IPS-20b (cell line): Measurements from ENCODE around the gene ANKRD23.

Experiments
- H3K27ac ChIP-seq: one replicate; pipeline ENCODE4 v1.5.1; 2013; ENCODE audit warnings: low read length
- H3K27me3 ChIP-seq: 2 replicates; pipeline ENCODE4 v1.6.1; 2013; ENCODE audit warnings: mild to moderate bottlenecking, low read length, inconsistent platforms; ENCODE audit not compliant: insufficient read depth
- H3K36me3 ChIP-seq: 2 replicates; pipeline ENCODE4 v1.6.1; 2013; ENCODE audit warnings: low read depth, mild to moderate bottlenecking, inconsistent platforms, low read length, moderate library complexity; ENCODE audit not compliant: insufficient read depth
- H3K4me1 ChIP-seq: 2 replicates; pipeline ENCODE4 v1.6.1; 2013; ENCODE audit warnings: mild to moderate bottlenecking, control low read depth, inconsistent platforms, low read length, moderate library complexity; ENCODE audit not compliant: insufficient read depth
- H3K4me3 ChIP-seq: 2 replicates; pipeline ENCODE4 v1.5.1; 2013; ENCODE audit warnings: mild to moderate bottlenecking, low read length, inconsistent platforms
- H3K9ac ChIP-seq: 2 replicates; pipeline ENCODE4 v1.6.1; 2013; ENCODE audit warnings: low read depth, mild to moderate bottlenecking, inconsistent platforms, low read length, moderate library complexity
- H3K9me3 ChIP-seq: 2 replicates; pipeline ENCODE4 v1.6.1; 2013; ENCODE audit warnings: mild to moderate bottlenecking, low read depth, low read length, inconsistent platforms; ENCODE audit not compliant: insufficient read depth

The ANKRD23 gene

DNA sequence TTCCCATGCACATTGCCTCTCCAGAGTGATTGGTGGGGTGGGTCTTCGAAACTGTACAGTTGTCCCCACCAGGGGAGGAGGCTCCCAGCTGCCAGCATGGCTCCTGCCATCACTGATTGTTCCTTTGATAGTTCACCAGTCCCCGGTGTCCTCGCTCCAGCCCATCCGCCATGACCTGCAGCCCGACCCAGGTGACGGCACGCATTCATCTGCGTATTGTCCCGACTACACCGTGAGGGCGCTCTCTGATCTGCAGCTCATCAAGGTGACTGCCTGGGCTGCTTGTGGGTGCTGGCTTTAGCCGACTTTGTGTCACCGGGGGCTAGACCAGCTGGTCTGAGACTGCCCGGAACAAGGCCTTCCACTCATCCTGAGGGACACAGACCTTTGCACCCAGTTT, 15.4 kb downstream of the ANKRD23 start:
- Histone ChIP-seq H3K27ac (no peak overlapping the region), H3K27me3 (no peaks in the 10 kb centered on the region), H3K36me3 (peaks cover 86% of the 10 kb centered on the region), H3K4me1 (peaks cover 10% of the 10 kb centered on the region; the same call in 1 of the 2 replicates), H3K9me3 (no peaks in the 10 kb centered on the region), H3K4me3 (no peak overlapping the region), H3K9ac (no peak overlapping the region)

- Histone ChIP-seq H3K9me3 (no peaks in the 10 kb centered on the region), H3K36me3 (peaks cover 85% of the 10 kb centered on the region), H3K27ac (no peak overlapping the region), H3K4me1 (peaks cover under 1% of the 10 kb centered on the region; the same call in 1 of the 2 replicates), H3K27me3 (no peaks in the 10 kb centered on the region), H3K4me3 (no peak overlapping the region), H3K9ac (no peak overlapping the region)
Measured at GRCh38 chr2:96826546-96827278, 17.1 kb downstream of the ANKRD23 start.

DNA sequence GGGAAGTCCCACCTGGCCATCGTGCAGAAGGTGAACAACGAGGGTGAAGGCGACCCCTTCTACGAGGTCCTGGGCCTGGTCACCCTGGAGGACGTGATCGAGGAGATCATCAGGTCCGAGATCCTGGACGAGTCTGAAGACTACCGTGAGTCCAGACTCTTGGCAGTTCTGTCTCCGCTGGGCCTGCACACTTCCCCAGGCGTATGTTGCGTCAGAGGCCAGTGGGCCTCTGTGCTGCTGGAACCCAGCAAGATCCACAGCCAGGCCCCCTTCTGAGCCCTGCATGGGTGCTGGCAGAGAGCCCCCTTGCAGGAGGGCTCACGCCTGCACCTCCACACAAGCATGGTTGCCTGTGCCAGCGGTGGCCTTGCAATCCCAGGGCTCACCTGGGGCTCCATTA, 18.8 kb downstream of the ANKRD23 start:
- H3K36me3 ChIP-seq: peaks cover 69% of the 10 kb centered on the region
- H3K27ac ChIP-seq: no peak overlapping the region
- no peak overlapping the region for H3K4me3 ChIP-seq
- no peak overlapping the region for H3K9ac ChIP-seq
- no peaks in the 10 kb centered on the region for H3K4me1 ChIP-seq
- no peaks in the 10 kb centered on the region for H3K27me3 ChIP-seq
- H3K9me3 ChIP-seq: no peaks in the 10 kb centered on the region

DNA sequence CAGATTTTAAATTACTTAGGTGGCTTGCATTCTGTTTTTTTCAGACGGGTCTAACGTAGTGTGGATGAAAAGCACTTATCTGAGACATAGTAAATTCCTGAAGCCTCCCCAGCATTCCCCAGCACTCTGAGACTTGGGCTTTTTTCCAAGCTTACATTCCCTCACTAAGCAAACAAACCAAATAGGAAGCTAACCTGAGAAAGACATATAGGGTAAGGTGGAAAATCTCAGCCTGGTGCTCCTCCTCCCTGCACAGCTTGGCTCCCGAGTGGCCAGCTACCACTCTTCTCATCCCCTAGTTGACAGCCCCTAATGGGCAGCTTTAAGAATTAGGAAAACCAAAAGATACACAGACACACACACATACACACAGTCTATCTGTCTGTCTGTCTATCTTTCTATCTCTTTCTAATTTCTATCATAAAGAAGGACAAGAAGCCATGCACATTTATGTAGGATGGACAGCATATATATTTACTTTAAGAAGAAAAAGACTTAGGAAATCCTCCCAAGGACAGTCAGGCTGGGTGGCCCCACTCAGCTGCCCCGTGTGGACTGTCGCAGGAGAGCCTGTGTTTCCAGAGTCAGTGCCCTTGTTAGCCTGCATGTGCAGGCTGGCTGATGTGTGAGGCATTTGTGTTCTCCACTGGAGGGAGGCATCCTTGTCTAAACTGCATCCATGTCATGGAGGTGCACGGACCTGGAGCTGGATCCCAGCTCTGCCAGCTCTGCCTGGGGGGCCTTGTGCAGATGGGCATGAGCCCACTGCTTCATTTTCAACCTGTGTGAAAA, 19.5 kb downstream of the ANKRD23 start:
- 0 out of 2 replicates have a peak, but pooled peaks cover 2% of the 10 kb centered on the region for H3K4me1 ChIP-seq
- H3K27me3 ChIP-seq: no peaks in the 10 kb centered on the region
- H3K36me3 ChIP-seq: peaks cover 68% of the 10 kb centered on the region
- no peak overlapping the region for H3K9ac ChIP-seq
- H3K4me3 ChIP-seq: no peak overlapping the region
- H3K27ac ChIP-seq: no peak overlapping the region
- no peaks in the 10 kb centered on the region for H3K9me3 ChIP-seq

GRCh38 chr2:96823198-96823597, 20.6 kb downstream of the ANKRD23 start:
- no peaks in the 10 kb centered on the region for H3K27me3 ChIP-seq
- H3K4me3 ChIP-seq: no peak overlapping the region
- peaks cover 12% of the 10 kb centered on the region; the same call in 1 of the 2 replicates for H3K4me1 ChIP-seq
- no peak overlapping the region for H3K27ac ChIP-seq
- no peak overlapping the region for H3K9ac ChIP-seq
- H3K36me3 ChIP-seq: peaks cover 66% of the 10 kb centered on the region
- no peaks in the 10 kb centered on the region for H3K9me3 ChIP-seq

- H3K9me3 ChIP-seq: no peaks in the 10 kb centered on the region
- H3K27ac ChIP-seq: no peak overlapping the region
- H3K4me3 ChIP-seq: no peak overlapping the region
- H3K4me1 ChIP-seq: peaks cover 13% of the 10 kb centered on the region; the same call in 1 of the 2 replicates
- H3K36me3 ChIP-seq: peaks cover 61% of the 10 kb centered on the region
- H3K27me3 ChIP-seq: peaks cover 2% of the 10 kb centered on the region; the same call in 1 of the 2 replicates
- no peak overlapping the region for H3K9ac ChIP-seq
Measured at GRCh38 chr2:96822786-96823185, 21.0 kb downstream of the ANKRD23 start.

DNA sequence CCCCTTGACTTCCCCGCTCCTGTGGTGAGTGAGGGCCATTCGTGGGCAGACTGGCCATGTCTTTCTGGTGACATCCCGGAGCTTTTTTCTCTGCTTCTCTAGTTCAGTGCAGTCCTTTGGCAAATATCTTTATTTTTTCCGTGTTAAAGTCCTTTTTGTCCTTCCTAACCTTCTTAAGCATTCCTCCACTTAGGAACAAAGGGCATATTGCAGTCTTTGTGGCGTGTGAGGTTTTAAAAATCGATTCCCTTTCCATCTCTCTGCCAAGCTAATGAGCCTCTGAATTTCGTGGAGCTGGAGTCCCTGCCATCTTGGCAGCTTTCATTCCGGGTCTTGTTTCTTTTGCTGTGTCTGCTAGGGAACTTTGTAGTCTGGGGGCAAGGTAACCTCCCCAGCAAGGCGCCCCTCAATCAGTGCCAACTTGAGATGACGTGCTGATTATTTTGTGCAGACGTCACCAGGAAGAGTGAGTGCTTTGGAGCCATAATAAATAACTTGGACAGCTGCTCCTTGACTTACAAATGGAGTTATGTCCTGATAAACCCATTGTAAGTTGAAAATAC, 22.6 kb downstream of the ANKRD23 start:
- Histone ChIP-seq H3K9me3 (no peaks in the 10 kb centered on the region), H3K4me1 (peaks cover 18% of the 10 kb centered on the region; the same call in 1 of the 2 replicates), H3K36me3 (peaks cover 48% of the 10 kb centered on the region), H3K4me3 (no peak overlapping the region), H3K27me3 (peaks cover 10% of the 10 kb centered on the region), H3K27ac (no peak overlapping the region), H3K9ac (no peak overlapping the region)

DNA sequence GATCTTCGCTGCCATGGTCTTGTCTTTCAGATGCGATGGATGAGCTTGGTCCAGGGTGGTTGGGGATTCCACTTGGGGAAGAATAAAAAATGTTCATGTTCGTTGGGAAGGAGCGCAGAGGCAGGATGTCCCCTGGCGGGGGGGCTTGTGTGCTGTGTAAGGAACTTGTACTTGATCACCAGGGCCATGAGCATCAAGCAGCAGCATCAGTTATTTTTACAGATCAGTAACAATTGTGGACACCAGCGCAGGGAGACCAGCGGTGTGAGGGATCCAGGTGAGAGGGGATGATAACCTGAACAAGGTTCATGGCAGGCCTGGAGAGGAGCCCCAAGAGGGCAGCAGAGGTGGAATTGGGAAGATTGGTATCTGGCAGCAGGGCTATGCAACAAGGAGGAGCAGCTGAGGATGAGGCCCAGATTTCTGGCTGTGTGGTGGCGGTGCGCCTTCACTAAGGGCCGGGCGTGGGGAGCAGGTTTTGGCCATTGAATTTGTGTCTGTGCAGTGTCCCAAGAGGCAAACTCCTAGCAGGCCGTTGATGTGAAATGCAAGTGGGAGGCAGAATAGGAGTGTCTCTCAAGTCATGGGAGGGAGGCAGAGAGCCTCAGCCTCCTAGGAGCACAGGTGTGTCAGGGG, 23.8 kb downstream of the ANKRD23 start:
- Histone ChIP-seq H3K4me1 (peaks cover 21% of the 10 kb centered on the region; the same call in 1 of the 2 replicates), H3K36me3 (peaks cover 38% of the 10 kb centered on the region), H3K27me3 (peaks cover 10% of the 10 kb centered on the region), H3K4me3 (no peak overlapping the region), H3K9me3 (no peaks in the 10 kb centered on the region), H3K9ac (no peak overlapping the region), H3K27ac (no peak overlapping the region)

GRCh38 chr2:96819128-96819875, 24.5 kb downstream of the ANKRD23 start:
- Histone ChIP-seq H3K4me1 (peaks cover 21% of the 10 kb centered on the region; the same call in 1 of the 2 replicates), H3K4me3 (no peak overlapping the region), H3K9me3 (no peaks in the 10 kb centered on the region), H3K9ac (no peak overlapping the region; the same call in 1 of the 2 replicates), H3K27ac (no peak overlapping the region), H3K27me3 (peaks cover 10% of the 10 kb centered on the region), H3K36me3 (peaks cover 31% of the 10 kb centered on the region)

DNA sequence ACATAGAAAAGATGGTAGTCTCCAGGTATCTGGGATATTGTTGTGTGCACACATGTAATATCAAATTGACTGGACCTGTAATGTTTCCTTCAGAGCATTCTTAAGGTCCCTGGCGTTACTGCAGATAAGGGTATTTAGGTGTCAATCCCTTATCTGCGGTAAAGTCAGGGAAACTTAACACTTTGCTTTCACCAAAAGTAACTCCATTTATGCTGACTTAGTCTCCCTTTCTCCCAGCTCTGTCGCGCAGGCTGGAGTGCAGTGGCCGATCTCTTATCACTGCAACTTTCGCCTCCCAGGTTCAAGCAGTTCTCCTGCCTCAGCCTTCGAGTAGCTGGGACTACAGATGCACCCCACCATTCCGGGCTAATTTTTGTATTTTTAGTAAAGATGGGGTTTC, 25.9 kb downstream of the ANKRD23 start:
- H3K9me3 ChIP-seq: no peaks in the 10 kb centered on the region
- peaks cover 21% of the 10 kb centered on the region; the same call in 1 of the 2 replicates for H3K4me1 ChIP-seq
- peak overlapping the region; percentile 94 for H3K4me3 ChIP-seq
- peak overlapping the region; percentile 70; the same call in 1 of the 2 replicates for H3K9ac ChIP-seq
- H3K36me3 ChIP-seq: peaks cover 19% of the 10 kb centered on the region
- H3K27ac ChIP-seq: no peak overlapping the region
- peaks cover 10% of the 10 kb centered on the region for H3K27me3 ChIP-seq
